PC-3 (cell line): ENCODE results near the gene CATSPERB. TPM values are rescaled to one million over a fixed set of nuclear protein-coding genes. Genes with fewer than 3 reads are reported as not detected.

Experiments used
- ATAC-seq: fragments of 200-7000 bp; cut with Tn5 transposase; 2 replicates; pipeline ENCODE4 v1.9.1; 2020; ENCODE audit warnings: mild to moderate bottlenecking, moderate library complexity
- BruUV-seq: library from RNA; stranded (reverse); fragments of 400-500 nt; replicated peaks from 2 replicates; lab custom pipeline; 2021; lab: Mats Ljungman, UMichigan
- CTCF ChIA-PET: fragments of 300-600 bp; sonication (Branson Sonifier 250); formaldehyde crosslinking; loops from one replicate; lab custom pipeline; 2022; ENCODE audit warnings: antibody characterized with exemption; lab: Charles Lee
- POLR2A ChIA-PET: fragments of 300-600 bp; sonication (Branson Sonifier 250); formaldehyde crosslinking; loops from one replicate; lab custom pipeline; 2022; ENCODE audit warnings: antibody characterized with exemption; ENCODE audit not compliant: unreplicated experiment; lab: Charles Lee
- DNase-seq: peaks from one replicate; pipeline ENCODE4 v3.0.0-alpha.2; 2015
- H2AFZ ChIP-seq: fragments of 300-600 bp; sonication (generic); 2 replicates; pipeline ENCODE4 v1.6.0; 2016; ENCODE audit warnings: antibody characterized with exemption, low read length
- H3F3A ChIP-seq: fragments of 300-600 bp; sonication (generic); one replicate; pipeline ENCODE4 v1.6.0; 2017; ENCODE audit warnings: antibody characterized with exemption, low read length, control low read depth, mild to moderate bottlenecking; ENCODE audit not compliant: unreplicated experiment
- H3K27ac ChIP-seq: fragments of 300-600 bp; sonication (generic); 2 replicates; pipeline ENCODE4 v1.5.1; 2016; ENCODE audit warnings: mild to moderate bottlenecking, low read length
- H3K27me3 ChIP-seq: fragments of 300-600 bp; sonication (generic); 2 replicates; pipeline ENCODE4 v1.6.1; 2016; ENCODE audit warnings: low read length, mixed read lengths
- H3K36me3 ChIP-seq: fragments of 300-600 bp; sonication (generic); 2 replicates; pipeline ENCODE4 v1.6.1; 2016; ENCODE audit warnings: low read depth, mixed run types, low read length, mixed read lengths
- H3K4me1 ChIP-seq: fragments of 300-600 bp; sonication (generic); 2 replicates; pipeline ENCODE4 v1.5.1; 2016; ENCODE audit warnings: low read length; ENCODE audit not compliant: insufficient read depth
- H3K4me2 ChIP-seq: fragments of 300-600 bp; sonication (generic); 2 replicates; pipeline ENCODE4 v1.6.0; 2016; ENCODE audit warnings: low read length
- H3K4me3 ChIP-seq: fragments of 300-600 bp; sonication (generic); 2 replicates; pipeline ENCODE4 v1.5.1; 2016; ENCODE audit warnings: mild to moderate bottlenecking, low read length, mixed read lengths
- H3K79me2 ChIP-seq: fragments of 300-600 bp; sonication (generic); 2 replicates; pipeline ENCODE4 v1.6.1; 2017; ENCODE audit warnings: low read length, mixed read lengths
- H3K9ac ChIP-seq: fragments of 300-600 bp; sonication (generic); 2 replicates; pipeline ENCODE4 v1.6.0; 2016; ENCODE audit warnings: mild to moderate bottlenecking, low read length
- H3K9me2 ChIP-seq: fragments of 300-600 bp; sonication (generic); replicated peaks from 2 replicates; pipeline ENCODE4 v1.6.1; 2016; ENCODE audit warnings: mixed run types, low read length, mixed read lengths
- H3K9me3 ChIP-seq: fragments of 300-600 bp; sonication (generic); 2 replicates; pipeline ENCODE4 v1.6.1; 2016; ENCODE audit warnings: low read length, mixed read lengths
- H4K20me1 ChIP-seq: fragments of 300-600 bp; sonication (generic); 2 replicates; pipeline ENCODE4 v1.6.1; 2016; ENCODE audit warnings: low read length, mixed read lengths
- EZH2 ChIP-seq: fragments of 300-600 bp; sonication (generic); IDR thresholded peaks from one replicate; pipeline ENCODE4 v1.6.1; 2017; ENCODE audit warnings: antibody characterized with exemption, mild to moderate bottlenecking, low read length; ENCODE audit not compliant: unreplicated experiment
- EZH2phosphoT487 ChIP-seq: fragments of 300-600 bp; sonication (generic); IDR thresholded peaks from 2 replicates; pipeline ENCODE4 v1.6.1; 2018; ENCODE audit warnings: mild to moderate bottlenecking, antibody characterized with exemption, low read length, borderline replicate concordance
- intact Hi-C: fragments of 100-400 bp; cut with micrococcal nuclease; formaldehyde crosslinking; loops from 2 replicates; pipeline ENCODE4 v1.9.0; 2023
- total RNA-seq: library from RNA; depleted of rRNA; stranded (reverse); fragments of >200 nt; gene quantifications from 2 replicates; pipeline ENCODE4 v1.2.3, GENCODE V29; 2014
- TF ChIP-seq, protein P1 (sequence below): fragments of 300-600 bp; sonication (generic); conservative IDR thresholded peaks from 2 replicates; pipeline ENCODE4 v1.5.1; 2017; ENCODE audit warnings: antibody characterized with exemption, low read depth, mild to moderate bottlenecking, low read length

The CATSPERB gene
- total RNA-seq, 1 experiment from 2014 or later: not detected

DNA sequence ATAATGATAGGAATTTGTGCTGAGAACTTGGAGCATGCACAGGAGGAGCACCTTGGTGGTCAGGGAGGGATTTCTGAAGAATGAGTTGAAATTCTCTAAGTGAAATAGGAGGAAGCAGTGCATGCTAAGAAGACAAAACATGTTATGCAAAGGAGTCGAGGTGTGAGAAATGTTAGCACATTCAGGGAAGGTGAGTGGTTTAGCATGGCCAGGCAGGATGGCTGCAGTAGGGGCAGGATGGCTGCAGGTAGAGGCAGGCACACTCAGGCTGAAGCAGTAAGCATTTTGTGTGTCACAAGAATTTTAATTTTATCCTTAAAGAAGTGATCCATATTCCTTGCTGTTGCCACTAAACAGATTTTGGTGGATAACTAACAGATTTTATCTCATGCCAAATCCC lies 46.3 kb downstream of the CATSPERB start:
- no peaks in the 10 kb centered on the region for H3K9me3 ChIP-seq
- intact Hi-C loops: no loop called here
- H3K4me3 ChIP-seq: no peak overlapping the region
- no peak overlapping the region for H3K4me2 ChIP-seq
- ATAC-seq (no peak), DNase-seq (no peak)
- no peaks in the 10 kb centered on the region for H3K79me2 ChIP-seq
- no peaks in the 10 kb centered on the region for H3K36me3 ChIP-seq
- H3K9ac ChIP-seq: no peak overlapping the region
- no peak overlapping the region for H3K27ac ChIP-seq
- ChIA-PET CTCF (no interaction called here), POLR2A (no interaction called here)
- no peak for TF ChIP-seq EZH2
- TF ChIP-seq, protein P1, sequence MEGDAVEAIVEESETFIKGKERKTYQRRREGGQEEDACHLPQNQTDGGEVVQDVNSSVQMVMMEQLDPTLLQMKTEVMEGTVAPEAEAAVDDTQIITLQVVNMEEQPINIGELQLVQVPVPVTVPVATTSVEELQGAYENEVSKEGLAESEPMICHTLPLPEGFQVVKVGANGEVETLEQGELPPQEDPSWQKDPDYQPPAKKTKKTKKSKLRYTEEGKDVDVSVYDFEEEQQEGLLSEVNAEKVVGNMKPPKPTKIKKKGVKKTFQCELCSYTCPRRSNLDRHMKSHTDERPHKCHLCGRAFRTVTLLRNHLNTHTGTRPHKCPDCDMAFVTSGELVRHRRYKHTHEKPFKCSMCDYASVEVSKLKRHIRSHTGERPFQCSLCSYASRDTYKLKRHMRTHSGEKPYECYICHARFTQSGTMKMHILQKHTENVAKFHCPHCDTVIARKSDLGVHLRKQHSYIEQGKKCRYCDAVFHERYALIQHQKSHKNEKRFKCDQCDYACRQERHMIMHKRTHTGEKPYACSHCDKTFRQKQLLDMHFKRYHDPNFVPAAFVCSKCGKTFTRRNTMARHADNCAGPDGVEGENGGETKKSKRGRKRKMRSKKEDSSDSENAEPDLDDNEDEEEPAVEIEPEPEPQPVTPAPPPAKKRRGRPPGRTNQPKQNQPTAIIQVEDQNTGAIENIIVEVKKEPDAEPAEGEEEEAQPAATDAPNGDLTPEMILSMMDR: no peak
- TF ChIP-seq EZH2phosphoT487: no peak
- H3F3A ChIP-seq: no peaks in the 10 kb centered on the region
- H3K27me3 ChIP-seq: 0 out of 2 replicates have a peak, but pooled peaks cover 6% of the 10 kb centered on the region
- H2AFZ ChIP-seq: no peak overlapping the region
- H3K4me1 ChIP-seq: no peaks in the 10 kb centered on the region
- H3K9me2 ChIP-seq: no peaks in the 10 kb centered on the region
- BruUV-seq: no TSS peak
- no peaks in the 10 kb centered on the region for H4K20me1 ChIP-seq

DNA sequence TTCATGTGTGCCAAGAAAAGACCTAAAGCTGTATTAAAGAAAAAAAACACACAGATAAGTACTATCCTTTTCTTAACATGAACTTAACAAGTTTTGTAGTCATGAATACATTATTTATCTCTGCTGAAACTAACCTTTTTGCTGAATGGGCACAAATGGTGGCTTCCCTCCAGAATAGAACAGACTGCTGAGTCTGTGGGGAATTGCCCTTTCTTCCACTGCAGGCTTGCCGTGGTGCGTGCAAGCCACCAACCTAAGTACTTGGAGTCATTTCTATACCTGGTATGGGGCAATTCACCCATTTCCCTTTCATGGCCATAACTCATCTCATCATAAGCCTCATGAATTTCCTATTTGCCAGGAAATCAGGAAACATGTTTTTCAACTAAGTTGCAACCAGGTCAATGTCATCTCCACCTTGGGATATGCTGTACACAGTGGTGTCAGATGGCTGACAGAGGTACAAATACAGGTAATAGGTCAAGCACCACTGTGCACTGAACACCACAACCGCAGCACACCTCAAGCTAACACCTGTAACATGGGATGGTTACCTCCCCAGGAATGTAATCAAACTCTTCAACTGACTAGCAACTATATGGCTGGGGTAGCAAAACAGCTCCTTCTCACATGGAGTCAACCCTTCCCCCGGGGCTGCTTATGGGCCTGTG lies 49.9 kb downstream of the CATSPERB start:
- ChIA-PET POLR2A (no interaction called here), CTCF (no interaction called here)
- DNase-seq: no peak
- no peak overlapping the region for H3K9ac ChIP-seq
- H4K20me1 ChIP-seq: no peaks in the 10 kb centered on the region
- TF ChIP-seq EZH2 (no peak), EZH2phosphoT487 (no peak)
- TF ChIP-seq, protein P1: no peak
- 0 out of 2 replicates have a peak, but pooled peaks cover 6% of the 10 kb centered on the region for H3K27me3 ChIP-seq
- intact Hi-C loops: no loop called here
- ATAC-seq: no peak
- H3K4me3 ChIP-seq: no peak overlapping the region
- H3K79me2 ChIP-seq: no peaks in the 10 kb centered on the region
- H3K36me3 ChIP-seq: no peaks in the 10 kb centered on the region
- H2AFZ ChIP-seq: no peak overlapping the region
- peaks cover 15% of the 10 kb centered on the region; the same call in 1 of the 2 replicates for H3K9me3 ChIP-seq
- H3K9me2 ChIP-seq: no peaks in the 10 kb centered on the region
- H3K4me2 ChIP-seq: no peak overlapping the region
- no peaks in the 10 kb centered on the region for H3F3A ChIP-seq
- no peaks in the 10 kb centered on the region for H3K4me1 ChIP-seq
- BruUV-seq: no TSS peak
- H3K27ac ChIP-seq: no peak overlapping the region

DNA sequence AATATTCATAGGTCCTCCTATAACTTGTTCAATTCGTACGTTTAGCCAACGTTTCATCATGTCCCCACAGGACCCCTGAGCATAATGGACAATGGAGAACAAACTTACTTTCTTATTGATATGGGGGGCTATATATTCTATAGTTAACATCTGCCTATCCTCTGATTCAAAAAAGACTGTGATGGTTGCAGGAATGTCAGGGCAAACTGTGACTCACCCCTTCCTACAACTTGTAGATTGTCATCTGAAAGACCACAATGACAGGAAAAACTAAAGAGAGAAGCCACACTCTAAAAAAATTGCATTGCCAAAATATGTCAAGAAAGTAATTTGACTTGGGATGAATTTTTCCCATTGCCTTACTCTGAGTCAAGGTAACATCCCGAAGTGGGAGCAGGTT lies 50.8 kb downstream of the CATSPERB start:
- no peak overlapping the region for H3K4me3 ChIP-seq
- no peak for ATAC-seq
- no TSS peak for BruUV-seq
- no peaks in the 10 kb centered on the region for H3K79me2 ChIP-seq
- no peak overlapping the region for H3K4me2 ChIP-seq
- H3K4me1 ChIP-seq: no peaks in the 10 kb centered on the region
- ChIA-PET CTCF (no interaction called here), POLR2A (no interaction called here)
- H3K27me3 ChIP-seq: 0 out of 2 replicates have a peak, but pooled peaks cover 6% of the 10 kb centered on the region
- H3K36me3 ChIP-seq: no peaks in the 10 kb centered on the region
- H3K9ac ChIP-seq: no peak overlapping the region
- peaks cover 15% of the 10 kb centered on the region; the same call in 1 of the 2 replicates for H3K9me3 ChIP-seq
- intact Hi-C loops: no loop called here
- H3K9me2 ChIP-seq: no peaks in the 10 kb centered on the region
- no peak for DNase-seq
- H4K20me1 ChIP-seq: no peaks in the 10 kb centered on the region
- no peaks in the 10 kb centered on the region for H3F3A ChIP-seq
- no peak overlapping the region for H2AFZ ChIP-seq
- TF ChIP-seq, protein P1: no peak
- no peak for TF ChIP-seq EZH2phosphoT487
- no peak for TF ChIP-seq EZH2
- H3K27ac ChIP-seq: no peak overlapping the region
